Umbilical cord (tissue), 2 donors: ENCODE data around the gene GPR31. TPM values are rescaled to one million over a fixed set of nuclear protein-coding genes. Genes with fewer than 3 reads are reported as not detected.
A peak's percentile ranks its signal among the peaks of the same experiment; 100 is the strongest.
"Not testable (repeated sequence)": the region's sequence is repeated elsewhere in the genome, so short reads cannot be mapped to it uniquely, and the experiment has no call there.

Experiments
- DNase-seq: peaks from one replicate; pipeline ENCODE4 v3.0.0-alpha.2; 2015; ENCODE audit warnings: low spot score
- total RNA-seq: library from RNA; depleted of rRNA; stranded (reverse); fragments of >200 nt; gene quantifications from one replicate; pipeline ENCODE4 v1.2.3, GENCODE V29; 2014; ENCODE audit warnings: low replicate concordance; ENCODE audit not compliant: insufficient read depth

The GPR31 gene
- total RNA-seq, 1 donor from 2014 or later: 1.7 TPM

DNA sequence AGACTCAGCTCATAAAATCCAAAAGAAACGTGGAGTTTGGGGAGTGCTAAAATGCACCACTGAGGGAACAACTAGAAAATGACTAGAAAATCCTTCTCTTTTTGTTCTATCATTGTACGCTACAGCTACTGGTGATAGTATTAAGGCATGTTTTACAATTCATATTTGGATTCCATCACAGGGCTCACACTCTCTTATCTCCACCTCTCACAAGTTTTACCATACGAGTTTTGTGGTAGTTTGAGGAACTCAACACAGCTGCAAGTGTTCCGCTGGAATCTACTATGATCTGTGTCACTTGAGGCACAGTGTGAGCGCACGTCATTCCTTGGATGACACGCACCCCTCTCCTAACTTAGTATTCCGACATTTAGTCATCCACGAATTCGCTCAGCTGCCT lies 9.9 kb upstream of the GPR31 start:
- DNase-seq: not testable (repeated sequence)

DNA sequence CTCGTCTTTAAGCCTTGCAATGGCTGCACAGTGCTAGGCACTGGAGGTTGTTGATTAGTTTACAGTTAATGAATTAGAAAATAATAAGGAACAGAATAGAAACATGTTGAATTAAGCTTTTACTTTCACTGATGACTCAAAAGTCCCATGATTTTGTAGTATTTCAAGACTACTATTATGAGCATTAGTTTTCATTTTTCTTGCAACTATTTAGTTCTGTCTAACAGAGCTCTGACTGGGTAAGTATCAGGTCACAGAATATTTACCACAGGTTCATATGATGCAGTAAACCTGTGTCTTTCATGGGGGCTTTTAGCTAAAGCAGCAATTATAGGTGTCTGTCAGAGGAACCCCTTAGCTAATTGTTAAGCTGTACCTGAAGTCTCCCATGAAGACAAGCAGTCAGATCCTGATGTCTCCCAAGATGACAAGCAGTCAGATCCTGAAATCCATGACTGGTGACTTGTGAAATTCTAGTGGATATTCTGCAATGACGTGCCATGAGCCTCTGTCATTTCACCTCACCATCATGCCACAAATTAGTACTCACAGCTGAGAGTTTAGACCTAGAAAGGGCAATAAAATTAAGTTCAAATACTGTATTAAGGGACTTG lies 8.2 kb upstream of the GPR31 start:
- no peak for DNase-seq

DNA sequence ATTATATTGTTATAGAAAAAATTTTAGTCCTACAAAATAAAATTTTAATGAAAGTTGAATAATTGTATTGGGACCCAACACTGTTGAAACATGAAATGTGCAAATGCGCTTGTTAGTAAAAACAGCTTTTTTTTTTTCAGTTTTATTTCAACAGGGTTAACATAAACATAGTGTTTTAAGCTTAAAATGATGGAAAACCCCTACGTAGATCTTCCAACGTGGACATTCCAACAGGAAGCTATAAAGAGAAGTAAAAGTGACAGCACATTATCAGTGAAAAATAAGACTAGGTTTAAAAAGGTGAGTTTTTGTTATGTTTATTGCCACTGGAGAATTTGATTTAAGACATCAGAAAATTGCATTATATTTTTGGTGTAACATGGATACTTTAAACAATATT lies 6.5 kb upstream of the GPR31 start:
- no peak for DNase-seq

DNA sequence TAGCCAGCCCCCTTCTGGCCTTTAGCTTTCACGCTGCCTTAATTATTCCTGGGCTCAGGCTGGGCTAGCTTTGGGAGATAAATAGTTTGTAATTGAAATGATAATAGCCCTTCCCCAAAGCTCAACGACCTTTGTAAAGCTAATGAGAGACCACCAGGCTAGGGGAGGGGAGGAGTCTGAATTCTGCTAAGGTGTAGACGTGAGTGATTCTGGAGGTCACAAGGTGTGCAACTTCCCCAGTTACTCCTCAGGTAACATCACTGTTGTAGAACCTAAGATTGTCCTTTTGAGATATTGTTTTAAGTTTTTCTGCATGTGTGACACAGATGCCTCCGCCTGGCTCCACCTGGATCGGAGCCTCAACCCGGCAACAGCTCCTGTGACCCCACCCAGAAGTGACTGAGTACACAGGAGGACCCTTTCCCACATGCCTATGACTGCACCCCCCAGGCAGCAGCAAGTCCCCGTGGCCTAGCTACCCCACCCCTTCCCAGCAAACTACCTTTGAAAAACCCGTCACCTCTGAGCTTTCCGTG lies 5.8 kb upstream of the GPR31 start:
- no peak for DNase-seq

DNA sequence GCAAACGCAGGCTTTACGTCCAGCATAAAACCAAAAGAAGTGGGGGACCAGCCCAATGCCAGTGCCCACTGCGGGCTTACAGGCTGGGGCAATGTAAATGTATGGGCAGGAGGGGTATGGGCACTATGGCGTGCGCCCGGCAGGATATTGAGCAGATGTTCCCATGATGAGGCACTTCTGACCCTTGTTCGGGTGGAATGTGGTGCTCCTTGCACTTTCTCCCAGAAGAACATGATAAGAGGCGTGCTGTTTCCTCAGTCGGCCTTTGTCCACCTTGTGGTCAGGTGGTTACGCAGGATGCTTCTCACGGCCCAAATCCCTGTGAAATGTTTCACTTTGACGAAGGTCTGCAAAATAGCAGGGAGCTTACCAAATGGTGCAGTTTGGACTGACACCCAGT lies 4.8 kb upstream of the GPR31 start:
- DNase-seq: no peak

DNA sequence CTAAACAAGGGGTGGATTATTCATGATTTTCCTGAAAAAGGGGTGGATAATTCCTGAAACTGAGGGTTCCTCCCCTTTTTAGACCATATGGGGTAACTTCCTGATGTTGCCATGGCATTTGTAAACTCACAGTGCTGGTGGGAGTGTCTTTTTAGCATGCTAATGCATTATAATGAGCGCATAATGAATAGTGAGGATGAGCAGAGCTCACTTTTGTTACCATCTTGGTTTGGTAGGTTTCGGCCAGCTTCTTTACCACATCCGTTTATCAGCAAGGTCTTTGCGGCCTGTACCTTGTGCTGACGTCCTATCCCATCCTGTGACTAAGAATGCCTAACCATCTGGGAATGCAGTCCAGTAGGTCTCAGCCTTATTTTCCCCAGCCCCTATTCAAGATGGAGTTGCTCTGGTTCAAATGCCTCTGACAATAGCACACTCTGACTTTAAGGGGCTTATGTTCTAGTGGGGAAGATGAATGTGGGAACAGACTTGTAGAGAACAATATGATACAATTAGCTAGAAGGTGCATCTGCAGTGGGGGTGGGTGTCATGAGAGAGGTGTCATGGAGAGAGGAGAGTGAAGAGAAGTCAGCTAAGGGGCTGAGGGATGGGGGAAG lies 4.2 kb upstream of the GPR31 start:
- DNase-seq: no peak

DNA sequence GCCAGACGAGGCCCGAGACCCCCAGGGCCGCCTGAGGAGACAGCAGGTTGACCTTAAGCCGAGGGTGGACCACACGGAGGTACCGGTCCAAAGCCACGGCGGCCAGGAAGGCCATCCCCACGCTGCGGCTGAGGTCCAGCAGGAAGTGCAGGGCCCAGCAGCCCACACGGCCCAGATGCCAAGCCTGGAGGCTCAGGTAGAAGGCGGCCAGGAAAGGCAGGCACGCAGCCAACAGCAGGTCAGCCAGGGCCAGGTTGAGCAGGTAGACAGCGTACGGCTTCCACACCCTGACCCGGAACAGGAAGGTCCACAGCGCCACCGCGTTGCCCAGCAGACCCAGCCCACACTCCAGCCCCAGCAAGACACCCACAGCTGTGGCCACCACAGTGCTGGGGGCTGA lies 366 bp downstream of the GPR31 start:
- no peak for DNase-seq

DNA sequence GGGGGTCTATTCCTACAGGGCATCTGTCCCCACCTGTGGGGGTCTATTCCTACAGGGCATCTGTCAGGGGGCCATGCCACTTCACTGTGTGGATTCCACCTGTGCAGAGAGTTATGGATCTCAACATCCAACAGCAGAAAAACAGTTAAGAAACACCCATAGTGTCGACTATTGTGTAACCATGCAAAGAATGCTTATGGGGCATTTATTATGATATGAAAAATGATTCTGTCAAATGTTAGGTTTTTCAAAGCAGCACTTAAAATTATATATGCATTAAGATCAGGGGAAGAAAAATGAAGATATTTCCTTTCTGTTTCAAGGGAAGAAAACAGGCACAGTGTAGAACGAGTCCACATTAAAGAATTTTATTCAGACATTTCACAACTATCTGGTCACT lies 2.9 kb downstream of the GPR31 start:
- DNase-seq: no peak

DNA sequence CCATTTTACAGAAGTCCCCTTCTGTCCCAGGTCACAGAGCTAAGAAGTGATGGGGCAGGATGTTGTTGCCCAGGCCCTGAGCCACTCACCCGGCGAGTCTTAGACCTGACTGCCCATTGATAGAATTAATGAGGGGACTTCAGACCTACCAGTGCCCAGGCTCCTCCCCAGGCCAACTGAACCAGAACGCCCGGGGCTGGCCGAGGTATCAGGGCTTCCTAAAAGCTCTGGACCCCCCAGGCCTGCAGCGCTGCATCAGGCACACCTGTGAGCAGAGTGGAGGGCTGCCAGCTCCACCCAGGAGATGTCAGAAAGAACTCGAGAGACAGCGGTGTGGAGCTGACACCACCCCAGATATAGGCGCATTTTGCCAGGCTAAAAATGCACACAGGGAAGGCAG lies 3.5 kb downstream of the GPR31 start:
- no peak for DNase-seq

DNA sequence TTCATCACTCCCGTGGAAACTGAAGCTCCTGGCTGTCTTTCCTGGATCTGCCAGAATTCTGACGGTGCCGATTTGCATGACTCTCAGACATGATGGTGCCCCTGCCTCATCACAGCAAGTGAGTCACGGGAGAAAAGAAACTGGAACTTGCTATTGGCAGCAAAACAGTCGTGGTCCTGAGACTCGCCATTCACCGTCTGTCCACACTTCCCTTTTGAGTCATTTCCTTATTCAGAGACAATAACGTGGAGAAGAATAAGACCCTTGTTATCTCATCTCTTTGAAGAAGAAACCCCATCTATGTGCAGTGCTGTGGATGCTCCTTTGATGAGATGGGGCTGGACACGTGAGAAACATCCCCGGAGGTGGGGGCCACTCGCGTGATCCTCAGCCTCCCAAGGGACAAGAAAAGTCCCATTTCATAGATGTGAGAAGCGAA lies 4.2 kb downstream of the GPR31 start:
- peak; percentile 35 for DNase-seq

DNA sequence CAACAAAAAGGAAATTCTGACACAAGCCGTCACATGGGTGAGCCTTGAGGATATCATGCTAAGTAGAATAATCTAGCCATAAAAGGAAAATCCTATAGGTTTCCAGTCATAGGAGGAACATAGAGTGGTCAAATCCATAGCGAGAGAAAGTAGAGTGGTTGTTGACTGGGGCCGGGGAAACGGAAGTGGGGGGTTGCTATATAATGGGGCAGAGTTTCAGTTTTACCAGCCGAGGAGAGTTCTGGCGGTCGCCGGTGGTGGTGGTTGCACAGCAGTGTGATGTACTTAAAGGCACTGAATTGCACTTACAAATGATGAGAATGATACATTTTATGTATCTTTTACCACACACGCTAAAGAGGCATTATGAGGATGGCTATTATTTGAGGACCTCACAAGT lies 4.9 kb downstream of the GPR31 start:
- no peak for DNase-seq

DNA sequence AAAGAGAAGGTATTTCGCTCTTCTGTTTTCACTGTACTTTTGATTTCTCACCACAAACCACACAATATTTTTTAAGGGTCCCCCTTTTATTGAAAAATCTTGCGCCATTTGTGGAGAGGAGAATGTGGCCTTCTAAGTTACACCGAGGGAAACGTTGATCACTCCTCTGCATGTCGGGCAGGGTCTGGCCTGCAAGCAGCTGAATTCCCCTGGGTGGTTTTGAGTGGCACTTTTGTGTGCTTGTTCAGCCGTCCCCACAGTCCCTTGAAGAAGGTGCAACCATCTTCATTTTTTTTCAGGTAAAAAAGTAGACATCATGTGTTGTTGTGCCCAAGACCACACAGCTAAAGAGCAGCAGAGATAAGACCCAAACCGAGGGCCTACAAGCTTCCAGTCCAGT lies 6.1 kb downstream of the GPR31 start:
- no peak for DNase-seq

DNA sequence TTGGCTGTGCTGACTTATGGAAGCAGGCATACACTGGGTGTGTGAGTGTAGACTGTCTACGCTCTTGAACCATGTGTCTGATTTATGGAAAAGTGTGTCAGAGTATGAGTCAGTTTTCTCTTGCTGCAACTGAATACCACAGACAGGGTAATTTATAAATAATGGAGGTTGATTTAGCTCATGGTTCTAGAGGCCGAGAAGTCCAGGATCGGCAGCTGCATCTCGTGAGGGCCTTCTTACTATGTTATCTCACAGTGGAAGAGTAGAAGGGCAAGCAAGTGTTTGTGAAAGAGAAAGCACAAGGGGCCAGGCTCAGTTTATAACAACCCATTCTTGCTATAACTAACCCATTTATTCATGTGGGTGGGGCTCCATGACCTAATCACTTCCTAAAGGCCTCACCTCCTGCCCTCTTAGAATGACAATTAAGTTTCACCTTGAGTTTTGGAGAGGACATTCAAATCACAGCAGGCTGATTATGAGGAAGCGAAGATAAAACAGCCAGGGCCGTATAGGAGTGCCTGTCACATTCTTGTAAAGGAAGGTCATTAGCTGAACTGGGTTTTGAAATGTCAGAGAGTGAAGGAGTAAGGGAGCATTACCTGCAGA lies 6.7 kb downstream of the GPR31 start:
- DNase-seq: no peak

DNA sequence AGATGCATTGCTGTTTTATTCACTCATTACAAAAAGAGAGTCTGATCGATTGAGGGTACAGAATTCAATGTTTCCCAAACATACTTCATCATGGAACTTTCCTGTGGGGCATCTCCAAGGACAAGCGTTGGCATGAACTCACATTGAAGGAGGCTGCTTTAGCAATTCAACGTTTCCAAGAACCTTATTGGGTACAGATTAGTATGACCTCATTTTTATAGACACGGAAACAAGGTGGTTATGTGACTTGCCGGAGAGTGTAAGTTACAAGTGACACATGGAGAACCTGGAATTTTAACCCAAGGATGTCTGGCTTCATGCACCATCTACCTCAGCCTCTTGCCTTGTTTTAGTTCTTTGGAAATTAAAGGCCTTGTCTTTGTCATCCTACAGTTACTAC lies 8.8 kb downstream of the GPR31 start:
- no peak for DNase-seq

DNA sequence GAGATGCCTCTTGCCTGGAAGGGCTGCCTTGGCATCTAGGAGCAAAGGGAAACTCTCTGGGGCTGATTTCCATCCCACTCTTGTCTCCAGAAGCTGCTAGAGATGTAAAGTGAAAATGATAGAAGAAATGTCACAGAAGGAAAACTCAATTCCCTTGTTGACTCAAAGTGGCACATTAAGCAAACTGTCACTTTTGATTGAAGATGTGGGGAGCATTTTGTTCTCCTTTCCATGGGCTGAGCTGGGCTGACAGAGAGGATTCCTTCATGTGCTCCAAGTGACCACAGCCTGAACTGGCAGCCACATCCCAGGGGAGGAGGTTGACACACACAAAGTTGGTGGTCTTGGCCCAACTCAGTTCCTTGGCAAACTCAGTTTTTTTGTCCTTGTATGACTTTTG lies 9.8 kb downstream of the GPR31 start:
- no peak for DNase-seq

DNA sequence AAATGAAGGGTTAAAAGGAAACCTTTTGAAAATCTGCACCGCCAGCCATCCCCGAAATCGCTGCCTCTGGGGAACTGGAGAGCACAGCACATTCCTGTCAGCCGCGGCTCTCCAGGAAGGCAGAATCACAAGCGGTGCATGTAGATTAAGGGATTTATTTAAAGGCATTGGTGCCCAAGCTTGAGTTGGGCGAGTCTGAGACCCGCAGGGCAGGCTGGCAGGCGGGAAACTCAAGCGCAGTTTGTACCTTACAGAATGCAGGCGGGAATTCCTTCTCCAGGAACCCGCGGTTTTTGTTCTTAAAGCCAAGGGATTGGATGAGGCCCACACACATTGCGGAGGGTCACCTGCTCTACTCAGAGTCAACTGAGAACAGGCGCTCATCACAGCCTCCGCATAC lies 10.8 kb downstream of the GPR31 start:
- DNase-seq: no peak

DNA sequence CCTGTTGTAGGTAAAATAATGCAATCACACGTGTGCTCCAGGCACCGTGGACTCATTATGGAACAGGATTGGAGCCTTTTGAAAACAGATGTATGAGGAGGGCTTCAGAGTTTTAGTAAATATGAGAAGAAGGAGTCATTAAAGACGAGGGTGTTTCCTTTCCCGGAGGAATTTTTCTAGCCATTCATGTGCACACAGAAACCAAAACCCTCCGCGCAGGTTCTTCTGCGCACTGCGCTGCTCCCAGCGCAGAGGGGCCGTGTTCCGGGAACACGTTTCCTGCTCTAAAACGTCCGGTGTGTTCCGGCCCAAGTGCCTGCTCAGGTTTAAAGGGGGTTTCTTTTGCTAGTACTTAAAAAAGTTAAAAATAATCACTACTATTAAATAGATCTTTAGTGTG lies 11.6 kb downstream of the GPR31 start:
- DNase-seq: no peak

DNA sequence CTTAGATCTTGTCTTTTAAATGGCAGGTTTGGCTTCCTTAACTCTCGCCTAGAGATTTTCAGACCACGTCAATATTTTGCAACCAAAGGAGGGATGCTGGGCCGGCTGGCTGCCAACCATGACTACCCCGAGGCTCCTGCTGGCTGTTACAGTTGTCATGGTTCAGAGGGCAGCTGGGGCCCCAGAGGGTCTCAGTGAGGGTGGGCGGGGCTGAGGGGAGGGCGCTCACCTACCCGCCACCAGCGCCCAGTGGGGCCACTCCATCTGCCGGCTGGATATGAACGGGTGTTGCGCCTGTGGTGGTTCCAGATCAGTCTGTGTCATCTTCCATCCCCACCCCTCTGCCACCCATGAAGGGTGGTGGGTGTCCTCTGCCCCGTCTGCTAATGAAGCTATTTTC lies 12.3 kb downstream of the GPR31 start:
- no peak for DNase-seq

DNA sequence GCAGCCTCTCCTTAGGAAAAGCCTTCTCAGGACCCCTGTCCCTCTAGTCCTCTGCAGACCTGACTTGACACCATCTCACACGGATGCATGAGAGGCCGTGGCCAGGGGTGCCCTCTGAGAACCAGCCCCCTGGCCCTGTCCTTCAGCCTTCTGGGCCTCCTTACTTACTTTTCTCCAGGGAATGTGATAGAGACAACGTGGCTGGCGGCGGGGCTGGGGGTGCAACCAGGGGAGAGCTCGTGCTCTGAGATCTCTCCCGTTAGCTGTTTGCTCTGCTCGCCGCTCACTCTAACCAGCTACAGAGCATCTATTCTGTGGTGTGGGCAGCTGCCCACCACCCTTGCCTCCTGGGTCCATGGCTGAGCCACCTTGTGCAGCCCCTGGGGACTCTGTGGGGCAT lies 14.7 kb downstream of the GPR31 start:
- DNase-seq: no peak

DNA sequence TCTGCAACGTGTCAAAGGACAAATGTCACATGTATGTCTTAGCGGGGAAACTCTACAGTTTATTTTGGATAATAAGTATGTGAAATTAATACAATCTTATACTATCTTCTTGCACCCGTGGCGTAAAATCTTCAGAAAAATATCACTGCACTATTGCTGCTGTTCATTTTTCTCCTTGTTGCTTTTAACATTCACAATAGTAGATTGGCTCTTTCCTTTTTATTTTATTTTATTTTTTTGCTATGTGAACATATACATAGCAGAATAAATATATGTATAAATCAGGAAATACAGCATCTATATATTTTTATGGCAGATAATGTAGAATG lies 15.4 kb downstream of the GPR31 start:
- DNase-seq: no peak

DNA sequence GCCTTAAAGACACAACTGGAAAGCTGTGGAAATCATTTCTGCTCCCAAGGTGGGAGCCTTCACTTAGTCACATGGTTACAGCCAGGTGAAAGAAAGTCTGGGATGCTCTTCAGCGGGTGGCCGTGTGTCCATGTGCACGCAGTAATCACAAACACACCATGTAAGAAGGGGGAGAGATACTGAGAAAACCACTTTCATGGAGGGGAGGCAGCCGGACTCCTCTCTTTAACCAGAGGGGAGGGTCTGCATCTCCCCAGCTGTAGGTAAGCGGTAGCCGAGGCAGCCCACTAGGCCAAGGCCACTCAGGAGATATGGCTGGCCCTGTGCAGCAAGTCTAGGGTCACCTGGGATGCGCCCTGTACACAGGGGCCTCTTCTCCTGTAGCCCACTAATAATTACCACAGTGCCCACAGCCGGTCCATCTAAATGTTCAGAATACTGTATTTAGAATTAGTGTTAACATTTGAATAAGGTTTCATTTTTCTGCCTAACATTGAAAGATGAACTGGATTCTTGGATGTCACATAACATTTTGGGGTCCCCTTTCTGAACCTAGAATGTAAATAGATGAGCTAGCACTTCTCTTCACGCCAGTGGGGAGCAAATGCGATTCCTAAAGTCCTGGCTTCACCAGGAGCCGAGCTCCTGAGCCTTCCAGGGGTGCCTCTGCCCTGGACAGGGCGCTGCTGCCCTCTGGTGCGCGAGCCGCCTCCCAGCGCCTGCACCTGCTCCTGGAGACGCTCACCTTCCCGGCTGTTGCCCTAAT lies 15.9 kb downstream of the GPR31 start:
- DNase-seq: peak; percentile 44

DNA sequence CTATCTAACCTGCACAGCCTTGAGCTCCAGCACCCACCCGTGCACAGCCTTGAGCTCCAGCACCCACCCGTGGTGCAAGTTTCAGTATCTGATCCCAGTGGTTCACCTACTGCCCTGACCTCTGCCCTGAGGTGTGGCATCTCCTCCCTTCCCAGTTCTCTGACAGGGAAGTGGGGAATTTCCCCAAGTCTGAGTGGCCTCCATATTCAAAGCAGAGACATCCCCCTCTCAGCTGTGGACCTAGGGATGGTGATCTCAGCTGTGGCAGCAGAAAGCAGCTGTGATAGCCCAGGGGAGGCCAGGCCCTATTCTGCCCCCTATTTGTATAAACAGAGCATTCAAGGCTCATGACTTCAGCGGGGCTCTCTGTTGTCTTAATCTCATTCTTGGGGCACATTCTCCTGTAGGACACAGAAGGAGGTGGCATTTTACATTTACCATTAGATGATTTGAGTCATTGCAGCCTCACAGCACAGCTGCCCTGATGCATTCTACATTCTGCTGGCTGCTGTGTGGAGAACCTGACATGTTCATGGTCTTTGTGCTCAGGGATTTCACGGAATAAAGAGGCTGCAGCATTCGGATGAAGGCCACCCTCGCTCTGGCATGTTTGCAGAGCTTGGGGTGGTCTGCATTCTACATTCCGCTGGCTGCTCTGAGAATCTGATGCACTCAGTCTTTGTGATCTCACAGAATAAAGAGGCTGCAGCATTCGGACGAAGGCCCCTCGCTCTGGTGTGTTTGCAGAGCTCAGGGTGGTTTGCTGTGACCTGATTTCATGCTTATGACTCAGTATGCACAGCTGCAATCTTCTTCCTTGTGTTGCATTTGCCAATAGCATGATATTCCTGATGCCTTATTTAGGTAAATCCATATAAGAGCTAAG lies 16.9 kb downstream of the GPR31 start:
- DNase-seq: peak; percentile 80
